Activated CD4-positive, alpha-beta T cell treated with anti-CD3 and anti-CD28 coated beads, Interleukin-2, amount 50 U/mL, for 24 hours (primary cell): ENCODE results near the gene SF3B5.
"Not testable (repeated sequence)": the region's sequence is repeated elsewhere in the genome, so short reads cannot be mapped to it uniquely, and the experiment has no call there.

ENCODE experiments used
- DNase-seq, 2 donors: peaks; one replicate each; pipeline ENCODE4 v3.0.0-alpha.2; 2020; ENCODE audit warnings: low read depth in 1 of 2, low spot score in 1 of 2

SF3B5 gene

DNA sequence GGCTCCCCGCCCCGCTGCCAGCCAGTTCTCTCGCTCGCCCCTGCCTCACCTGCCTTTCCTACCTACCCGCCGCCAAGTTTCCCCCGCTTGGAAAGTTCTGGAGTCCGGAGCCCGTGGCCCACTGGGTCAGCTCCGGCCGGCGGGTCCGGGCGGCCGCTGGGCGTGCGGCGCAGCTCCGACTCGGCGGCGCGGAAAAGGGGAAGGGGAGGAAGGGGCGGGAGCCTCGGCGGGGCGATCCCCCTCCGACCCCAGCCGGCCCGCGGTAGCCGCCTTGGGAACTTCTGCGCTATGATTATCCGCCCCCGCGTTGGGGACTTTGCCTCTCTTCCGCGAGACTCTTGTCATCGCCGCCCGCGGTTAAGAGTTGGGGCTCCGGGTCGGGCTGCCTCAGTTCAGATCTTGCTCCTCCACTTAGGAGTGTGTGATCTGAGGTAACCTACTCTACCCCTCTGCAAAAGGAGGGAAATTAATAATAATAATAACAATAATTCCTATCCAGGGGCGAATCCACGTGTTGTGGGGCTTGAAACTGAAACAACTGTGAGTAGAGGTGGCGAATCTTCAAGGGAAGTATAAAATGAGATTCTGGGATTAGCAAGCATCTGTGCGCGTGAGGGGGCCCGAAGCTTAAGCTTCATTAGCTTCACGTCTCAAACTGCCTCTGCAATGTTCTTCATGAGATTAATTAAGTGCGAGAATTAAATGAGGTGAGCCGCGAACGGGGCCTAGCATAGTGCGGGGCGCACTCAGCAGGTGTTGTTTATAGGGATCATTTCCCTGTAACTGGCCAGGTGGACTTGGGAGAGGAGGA lies 30.8 kb downstream of the SF3B5 start:
- peak; percentile 44 to 51 for DNase-seq

DNA sequence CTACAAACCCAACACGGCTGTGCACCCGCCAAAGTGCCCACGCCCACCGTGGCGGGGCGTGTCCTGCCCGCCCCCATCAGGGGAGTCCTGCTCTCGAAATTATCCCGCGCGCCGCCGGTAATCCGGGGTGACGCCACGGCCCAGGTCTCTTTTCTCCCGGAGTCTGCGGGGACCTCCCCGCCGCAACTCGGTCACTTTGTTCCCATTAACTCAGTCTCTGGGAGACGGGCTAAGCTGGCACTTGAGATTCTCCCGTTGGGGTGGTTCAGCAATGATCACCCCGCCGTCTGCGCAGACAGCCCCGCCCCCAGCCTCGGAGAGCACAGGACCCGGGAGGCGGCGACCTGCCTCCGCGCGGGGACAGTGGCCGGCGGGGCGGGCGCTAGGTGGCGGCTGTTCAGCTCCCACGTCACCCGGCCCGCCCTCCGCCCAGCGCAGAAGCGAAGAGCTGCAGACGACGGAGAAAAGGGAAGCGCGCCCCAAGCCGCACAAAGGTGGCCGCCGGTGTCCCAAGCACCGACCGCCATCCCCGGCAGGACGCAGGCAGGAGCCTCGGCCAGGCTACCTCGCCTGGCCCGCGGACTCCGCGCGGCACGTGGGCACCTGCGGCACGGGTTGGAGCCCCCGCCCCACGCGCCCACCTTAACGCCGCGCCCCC lies 31.5 kb downstream of the SF3B5 start:
- DNase-seq = peak; percentile 67 to 79

DNA sequence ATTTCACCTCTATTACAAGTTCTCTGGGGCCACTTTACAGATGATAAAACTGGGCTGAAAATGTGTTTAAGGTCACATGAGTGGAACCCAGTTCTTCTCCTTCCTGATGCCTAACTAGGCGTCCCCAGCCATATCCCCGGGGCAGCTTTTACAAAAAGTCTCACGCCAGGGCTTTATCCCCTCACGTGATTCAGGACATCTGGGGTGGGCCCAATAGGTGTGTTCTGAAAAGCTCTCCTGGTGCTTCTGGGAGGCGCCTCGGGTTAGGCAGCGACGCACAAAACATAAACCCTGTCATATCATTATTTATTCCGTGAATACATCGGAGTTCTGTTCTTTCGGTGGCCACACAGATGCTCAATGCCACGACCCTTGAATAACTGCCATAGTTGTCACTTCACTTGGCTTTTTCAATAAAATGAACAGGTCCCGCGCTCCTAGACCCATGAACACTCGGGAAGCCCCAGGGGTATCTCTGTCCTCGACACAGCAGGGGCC lies 32.1 kb downstream of the SF3B5 start:
- DNase-seq = no peak

DNA sequence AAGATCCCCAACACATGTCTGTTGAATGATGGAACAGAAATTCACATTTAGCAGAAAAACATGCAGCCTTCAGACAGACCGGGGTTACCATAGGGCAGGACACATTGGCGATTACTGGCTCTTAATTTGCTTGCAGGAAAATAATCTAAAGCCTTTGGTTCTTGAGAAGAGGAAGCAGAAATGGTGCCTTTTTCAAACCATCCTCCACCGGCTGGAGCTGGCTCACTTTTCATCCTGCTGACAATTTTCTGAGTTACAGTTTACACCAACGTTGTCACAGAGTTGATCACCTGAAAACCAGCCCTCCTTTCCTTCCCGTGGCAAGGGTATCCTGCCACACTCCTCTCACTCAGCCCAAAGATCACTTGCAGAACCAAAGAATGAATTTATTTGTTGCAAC lies 32.6 kb downstream of the SF3B5 start:
- no peak for DNase-seq

DNA sequence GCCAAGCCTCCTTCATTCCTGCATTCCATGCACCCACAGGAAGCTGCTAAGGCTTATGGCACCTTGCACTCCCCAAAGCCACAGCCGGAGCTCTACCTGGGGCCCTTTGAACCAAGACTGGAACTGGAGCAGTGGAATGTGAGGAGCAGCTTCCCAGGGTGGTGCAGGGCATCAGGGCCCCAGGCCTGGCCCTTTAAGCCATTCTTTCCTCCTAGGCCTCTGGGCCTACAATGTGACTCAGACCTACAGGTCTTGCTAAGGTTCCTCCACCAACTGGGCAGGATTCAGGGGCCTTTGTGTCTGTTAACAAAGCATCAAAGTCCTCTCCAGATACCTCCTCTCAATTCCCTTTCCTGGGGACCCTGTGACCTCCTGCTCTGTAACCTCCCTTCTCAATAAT lies 36.2 kb downstream of the SF3B5 start:
- no peak for DNase-seq

DNA sequence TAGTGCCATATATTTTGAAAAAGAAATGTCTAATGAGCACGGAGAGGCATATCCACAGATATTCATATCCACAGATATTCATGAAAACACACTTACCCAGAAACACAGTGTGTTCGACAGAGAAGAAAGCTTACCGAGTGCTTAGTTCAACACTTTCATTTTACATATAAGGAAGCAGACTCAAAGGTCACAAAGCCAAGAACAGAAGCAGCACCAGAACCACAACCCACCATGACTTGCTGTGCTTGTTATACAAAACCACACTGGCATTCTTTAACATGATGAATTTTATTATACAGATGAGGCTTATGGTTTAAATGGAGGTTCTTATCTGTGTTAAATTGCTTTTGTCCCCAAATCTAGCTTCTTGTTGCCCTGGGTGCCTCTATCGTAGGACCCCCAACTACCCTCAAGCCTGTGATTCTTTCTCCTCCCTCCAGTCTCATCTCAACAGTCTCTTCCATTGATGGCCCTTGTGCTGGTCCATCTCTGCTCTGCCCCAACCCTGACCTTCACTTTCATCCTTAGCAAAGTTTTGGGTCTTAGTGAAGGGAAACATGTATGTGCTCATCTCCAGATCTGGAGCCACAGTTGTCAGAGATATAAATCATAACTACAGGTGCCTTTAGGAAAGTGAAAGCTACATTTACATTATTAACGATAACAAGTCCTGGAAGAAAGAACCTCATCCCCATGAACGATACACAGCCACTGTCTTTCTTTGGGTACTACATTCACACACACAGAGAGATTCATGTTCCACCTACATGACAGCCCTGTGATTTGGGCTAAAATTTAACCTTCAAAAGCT lies 40.0 kb downstream of the SF3B5 start:
- DNase-seq = peak in 1 of 2 donors; percentile 42

DNA sequence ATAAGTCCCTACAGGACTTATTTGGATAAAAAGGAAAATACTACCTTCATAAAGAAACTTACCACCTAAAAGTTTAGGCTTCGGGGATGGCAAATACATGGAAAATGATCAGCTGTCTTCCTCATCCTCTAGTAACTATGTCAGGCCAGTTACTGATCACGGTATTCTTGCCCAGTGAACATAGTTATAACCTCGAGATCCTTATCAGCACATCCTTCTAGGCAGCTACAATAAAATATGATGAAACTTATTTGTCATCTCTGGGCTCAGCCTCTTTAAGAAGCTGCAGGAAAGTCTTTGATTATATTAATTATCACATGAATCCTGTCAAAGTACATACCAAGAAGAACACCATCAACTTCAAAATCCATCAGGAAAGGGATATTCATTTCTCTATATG lies 41.8 kb downstream of the SF3B5 start:
- no peak for DNase-seq

DNA sequence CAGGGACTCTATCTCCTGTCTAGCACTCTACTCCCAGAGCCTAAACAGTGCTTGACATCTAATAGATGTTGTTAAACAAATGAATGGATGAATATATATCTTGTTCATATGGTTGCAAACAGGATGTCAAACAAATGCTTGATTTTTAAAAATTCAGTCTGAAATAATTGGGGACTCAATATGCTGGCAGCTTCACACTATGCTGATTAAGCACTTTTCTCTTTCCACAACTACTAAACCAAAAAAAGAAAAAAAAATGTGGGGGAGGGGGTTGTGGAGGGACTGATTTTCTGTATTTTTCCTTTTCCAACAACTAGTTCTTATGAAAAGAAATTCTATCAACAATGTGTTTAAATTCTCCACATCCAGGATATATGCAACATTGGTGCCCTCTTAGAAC lies 42.9 kb downstream of the SF3B5 start:
- no peak for DNase-seq

DNA sequence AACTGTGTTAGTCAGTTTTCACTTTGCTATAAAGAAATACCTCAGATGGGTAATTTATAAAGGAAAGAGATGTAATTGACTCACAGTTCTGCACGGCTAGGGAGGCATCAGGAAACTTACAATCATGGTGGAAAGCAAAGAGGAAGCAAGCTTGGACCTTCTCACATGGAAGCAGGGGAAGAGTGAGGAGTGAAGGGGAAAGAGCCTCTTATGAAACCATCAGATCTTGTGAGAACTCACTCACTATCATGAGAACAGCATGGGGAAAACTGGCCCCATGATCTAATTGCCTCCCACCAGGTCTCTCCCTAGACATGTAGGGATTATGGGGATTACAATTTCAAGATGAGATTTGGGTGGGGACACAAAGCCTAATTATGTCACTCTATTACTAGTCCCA lies 46.0 kb downstream of the SF3B5 start:
- no peak for DNase-seq

DNA sequence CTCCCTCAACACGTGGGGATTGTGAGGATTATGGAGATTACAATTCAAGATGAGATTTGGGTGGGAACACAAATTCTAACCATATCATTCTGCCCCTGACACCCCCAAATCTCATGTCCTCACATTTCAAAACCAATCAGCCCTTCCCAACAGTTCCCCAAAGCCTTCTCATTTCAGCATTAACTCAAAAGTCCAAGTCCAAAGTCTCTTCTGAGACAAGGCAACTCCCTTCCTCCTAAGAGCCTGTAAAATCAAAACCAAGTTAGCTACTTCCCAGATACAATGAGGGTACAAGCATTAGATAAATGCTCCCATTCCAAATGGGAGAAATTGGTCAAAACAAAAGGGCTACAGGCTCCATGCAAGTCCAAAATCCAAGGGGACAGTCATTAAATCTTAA lies 47.7 kb downstream of the SF3B5 start:
- DNase-seq = no peak

DNA sequence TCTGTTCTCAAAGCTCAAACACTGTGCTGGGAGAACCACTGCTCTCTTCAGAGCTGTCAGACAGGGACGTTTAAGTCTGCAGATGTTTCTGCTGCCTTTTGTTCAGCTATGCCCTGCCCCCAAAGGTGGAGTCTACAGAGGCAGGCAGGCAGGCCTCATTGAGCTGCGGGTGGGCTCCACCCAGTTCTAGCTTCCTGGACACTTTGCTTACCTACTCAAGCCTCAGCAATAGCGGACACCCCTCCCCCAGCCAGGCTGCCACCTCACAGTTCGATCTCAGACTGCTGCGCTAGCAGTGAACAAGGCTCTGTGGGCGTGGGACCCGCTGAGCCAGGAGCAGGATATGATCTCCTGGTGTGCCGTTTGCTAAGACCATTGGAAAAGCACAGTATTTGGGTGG lies 48.7 kb downstream of the SF3B5 start:
- not testable (repeated sequence) for DNase-seq

DNA sequence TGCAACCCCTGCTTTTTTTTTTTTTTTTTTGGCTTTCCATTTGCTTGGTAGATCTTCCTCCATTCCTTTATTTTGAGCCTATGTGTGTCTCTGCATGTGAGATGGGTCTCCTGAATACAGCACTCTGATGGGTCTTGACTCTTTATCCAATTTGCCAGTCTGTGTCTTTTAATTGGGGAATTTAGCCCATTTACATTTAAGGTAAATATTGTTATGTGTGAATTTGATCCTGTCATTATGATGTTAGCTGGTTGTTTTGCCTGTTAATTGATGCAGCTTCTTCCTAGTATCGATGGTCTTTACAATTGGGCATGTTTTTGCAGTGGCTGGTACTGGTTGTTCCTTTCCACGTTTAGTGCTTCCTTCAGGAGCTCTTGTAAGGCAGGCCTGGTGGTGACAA lies 50.4 kb downstream of the SF3B5 start:
- not testable (repeated sequence) for DNase-seq
